Chondrocyte (in vitro differentiated cells): ENCODE measurements around the gene CDT1. TPM values are rescaled to one million over a fixed set of nuclear protein-coding genes. Genes with fewer than 3 reads are reported as not detected.

Source experiments
- DNase-seq: peaks from one replicate; pipeline ENCODE4 v3.0.0; 2021; ENCODE audit warnings: mixed read lengths, low spot score
- H3K27ac Mint-ChIP-seq: one replicate; pipeline ENCODE4 v1.8.0; 2021; ENCODE audit warnings: mild to moderate bottlenecking, moderate library complexity, mixed read lengths; ENCODE audit not compliant: unreplicated experiment
- H3K27me3 Mint-ChIP-seq: 2 replicates; pipeline ENCODE4 v1.8.0; 2021; ENCODE audit warnings: low read depth, mixed read lengths
- H3K36me3 Mint-ChIP-seq: 2 replicates; pipeline ENCODE4 v1.8.0; 2021; ENCODE audit warnings: low read depth, mixed read lengths
- H3K4me1 Mint-ChIP-seq: 2 replicates; pipeline ENCODE4 v1.8.0; 2021; ENCODE audit warnings: low read depth, mild to moderate bottlenecking, mixed read lengths
- H3K4me3 Mint-ChIP-seq: one replicate; pipeline ENCODE4 v1.8.0; 2021; ENCODE audit warnings: mild to moderate bottlenecking, moderate library complexity, mixed read lengths; ENCODE audit not compliant: unreplicated experiment
- H3K9me3 Mint-ChIP-seq: 2 replicates; pipeline ENCODE4 v1.8.0; 2021; ENCODE audit warnings: low read depth, mixed read lengths
- CTCF ChIP-seq: fragments of 200-600 bp; sonication (generic); IDR thresholded peaks from 2 replicates; pipeline ENCODE4 v1.5.0; 2021; ENCODE audit warnings: antibody characterized with exemption, mild to moderate bottlenecking, moderate library complexity
- total RNA-seq: library from RNA; stranded (reverse); gene quantifications from 3 replicates; pipeline ENCODE4 v1.2.1, GENCODE V29; 2021

The CDT1 gene
- total RNA-seq, 1 donor from 2014 or later = 3.7 TPM

- H3K27me3 Mint-ChIP-seq = no peaks in the 10 kb centered on the region
- no peak for TF ChIP-seq CTCF
- no peaks in the 10 kb centered on the region for H3K9me3 Mint-ChIP-seq
- DNase-seq = no peak
- H3K36me3 Mint-ChIP-seq = no peaks in the 10 kb centered on the region
- peaks cover 80% of the 10 kb centered on the region for H3K4me1 Mint-ChIP-seq
- H3K4me3 Mint-ChIP-seq = no peak overlapping the region
- H3K27ac Mint-ChIP-seq = no peak overlapping the region
Observed at GRCh38 chr16:88778271-88778525, 25.4 kb upstream of the CDT1 start.

GRCh38 chr16:88778541-88779065 is 25.0 kb upstream of the CDT1 start:
- no peaks in the 10 kb centered on the region for H3K36me3 Mint-ChIP-seq
- no peak overlapping the region for H3K27ac Mint-ChIP-seq
- no peaks in the 10 kb centered on the region for H3K27me3 Mint-ChIP-seq
- DNase-seq = no peak
- H3K4me3 Mint-ChIP-seq = no peak overlapping the region
- H3K4me1 Mint-ChIP-seq = peaks cover 80% of the 10 kb centered on the region
- no peaks in the 10 kb centered on the region for H3K9me3 Mint-ChIP-seq
- TF ChIP-seq CTCF = no peak

- H3K27me3 Mint-ChIP-seq = no peaks in the 10 kb centered on the region
- no peak for TF ChIP-seq CTCF
- H3K27ac Mint-ChIP-seq = peak overlapping the region; percentile 27
- no peak for DNase-seq
- H3K9me3 Mint-ChIP-seq = no peaks in the 10 kb centered on the region
- no peak overlapping the region for H3K4me3 Mint-ChIP-seq
- H3K4me1 Mint-ChIP-seq = peaks cover 72% of the 10 kb centered on the region
- no peaks in the 10 kb centered on the region for H3K36me3 Mint-ChIP-seq
Observed at GRCh38 chr16:88779406-88780141, 24.0 kb upstream of the CDT1 start.

- Mint-ChIP-seq H3K27ac (peak overlapping the region; percentile 27), H3K4me3 (peak overlapping the region; percentile 19), H3K27me3 (no peaks in the 10 kb centered on the region), H3K36me3 (no peaks in the 10 kb centered on the region), H3K4me1 (peaks cover 69% of the 10 kb centered on the region), H3K9me3 (no peaks in the 10 kb centered on the region)
- no peak for DNase-seq
- no peak for TF ChIP-seq CTCF
Observed at GRCh38 chr16:88780142-88781062, 23.2 kb upstream of the CDT1 start.
